GM21619 (cell line): ENCODE measurements around the gene TRIM67.
"Not testable (repeated sequence)": the region's sequence is repeated elsewhere in the genome, so short reads cannot be mapped to it uniquely, and the experiment has no call there.

ENCODE experiments used
- ATAC-seq: cut with Tn5 transposase; IDR thresholded peaks from one replicate; pipeline ENCODE4 v1.9.1; 2021; ENCODE audit not compliant: unreplicated experiment

TRIM67 gene

DNA sequence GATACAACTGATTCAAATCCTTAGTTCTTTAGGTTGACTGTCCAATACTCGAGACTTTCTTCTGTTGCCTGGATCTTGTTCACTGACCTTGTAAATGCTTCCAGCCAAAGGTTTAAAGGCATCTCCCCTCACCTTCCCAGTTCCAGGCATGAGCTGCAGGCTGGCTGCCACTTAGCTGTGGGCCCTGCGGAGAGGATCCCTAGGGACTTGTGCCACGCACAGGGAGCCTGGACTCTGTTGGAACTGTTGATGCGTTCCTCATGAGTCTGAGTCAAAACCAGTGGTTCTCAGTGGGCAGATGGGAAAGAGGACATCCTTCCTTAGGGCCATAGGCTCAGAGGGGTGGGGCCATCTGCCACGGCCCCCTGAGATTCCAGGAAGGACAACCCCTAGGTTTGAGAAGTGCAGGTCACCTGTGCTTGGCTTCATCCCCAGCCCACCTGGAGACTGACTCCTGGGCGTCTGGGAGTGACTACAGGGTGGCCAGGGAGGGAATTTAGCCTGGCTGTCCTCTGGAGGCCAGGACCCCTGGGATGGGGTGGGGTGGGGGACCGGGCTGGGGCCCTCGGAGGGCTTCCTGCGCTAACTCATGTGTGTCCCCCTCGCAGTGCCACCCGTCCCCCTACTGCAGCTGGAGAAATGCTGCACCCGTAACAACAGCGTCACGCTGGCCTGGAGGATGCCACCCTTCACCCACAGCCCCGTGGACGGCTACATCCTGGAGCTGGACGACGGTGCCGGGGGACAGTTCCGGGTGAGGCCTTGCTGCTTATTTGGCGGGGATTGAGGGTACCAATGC is 41.6 kb downstream of the TRIM67 start:
- ATAC-seq, result no peak

DNA sequence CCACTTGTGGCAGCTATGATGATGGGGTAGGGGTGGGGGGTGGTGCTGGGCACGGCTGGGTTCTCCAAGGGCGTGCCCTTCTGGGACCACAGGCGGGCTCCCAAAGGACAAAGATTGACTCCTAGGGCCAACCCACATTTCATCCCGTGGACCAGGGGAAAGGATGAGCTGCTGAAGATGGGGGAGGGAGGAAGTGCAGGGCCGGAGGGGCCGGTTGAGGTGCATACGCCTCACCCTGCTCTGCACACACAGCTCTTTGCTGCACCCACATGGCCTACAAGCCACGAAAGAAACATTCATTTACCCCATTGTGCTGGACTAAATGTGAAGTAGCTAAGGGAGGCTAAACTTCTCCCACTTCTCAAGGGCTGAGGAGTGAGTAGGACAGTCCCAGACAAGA is 45.0 kb downstream of the TRIM67 start:
- no peak for ATAC-seq

- ATAC-seq, result no peak
These were observed 45.6 kb downstream of the TRIM67 start for GRCh38 chr1:231207437-231207836.

- ATAC-seq, result no peak
These were observed 47.1 kb downstream of the TRIM67 start for GRCh38 chr1:231208980-231209379.

DNA sequence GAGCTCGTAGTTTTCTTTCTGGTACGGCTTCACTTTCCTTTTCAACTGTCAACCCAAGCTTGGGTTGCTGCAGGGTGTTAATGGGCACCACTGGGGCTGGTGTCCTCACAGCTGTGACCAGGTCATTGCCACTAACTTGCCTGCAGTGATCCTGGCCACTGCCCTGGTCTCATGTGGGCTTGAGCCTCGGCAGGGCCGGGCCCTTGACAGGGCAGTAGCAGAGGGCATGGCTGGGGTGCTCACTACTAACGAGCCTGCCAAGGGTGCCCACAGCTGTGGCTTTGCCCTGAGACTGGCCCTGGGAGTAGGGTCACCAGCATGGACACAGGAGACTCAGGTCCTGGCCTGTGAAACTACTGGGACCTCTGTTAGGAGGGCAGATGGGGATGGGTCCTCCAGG is 47.7 kb downstream of the TRIM67 start:
- no peak for ATAC-seq

- no peak for ATAC-seq
These were observed 48.3 kb downstream of the TRIM67 start for GRCh38 chr1:231210126-231210525.

DNA sequence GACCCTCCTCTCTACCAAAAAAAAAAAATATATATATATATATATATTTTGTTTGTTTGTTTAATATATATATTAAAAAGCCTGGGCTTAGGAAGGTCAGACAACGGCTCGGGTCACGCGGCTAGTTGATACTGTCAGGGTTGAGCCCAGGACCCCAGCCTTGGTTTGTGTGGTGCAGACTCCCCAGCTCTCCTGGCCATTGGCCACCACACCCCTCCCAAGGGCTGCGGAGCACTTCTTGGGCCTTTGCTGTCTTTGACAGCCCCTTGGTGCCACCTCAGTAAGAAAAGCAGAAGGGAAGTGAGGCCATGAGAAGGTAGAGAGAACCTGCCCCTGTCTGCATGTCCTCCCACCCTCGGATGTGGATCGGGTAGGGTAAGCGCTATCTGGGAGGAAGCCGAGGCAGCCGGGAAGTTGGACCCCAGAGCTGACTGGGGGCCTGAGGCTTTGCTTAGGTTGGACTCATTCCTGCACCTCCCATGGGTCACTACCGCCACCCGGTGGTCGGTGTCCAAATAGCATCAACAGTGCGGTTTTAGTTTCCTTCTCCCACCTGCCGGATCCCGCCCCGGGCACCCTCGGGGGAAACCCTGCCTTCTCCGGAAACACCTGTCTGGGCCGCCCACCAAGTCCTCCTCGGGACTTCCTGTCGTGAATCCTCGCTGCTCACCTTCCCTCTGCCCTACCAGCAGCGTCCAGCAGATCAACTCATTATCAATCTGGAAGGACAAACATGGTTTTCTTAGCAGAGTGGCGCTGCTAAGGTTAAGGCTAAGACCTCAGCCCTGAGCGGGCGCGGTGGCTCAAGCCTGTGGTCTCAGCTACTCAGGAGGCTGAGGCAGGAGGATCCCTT is 49.4 kb downstream of the TRIM67 start:
- peak; percentile 87 for ATAC-seq

DNA sequence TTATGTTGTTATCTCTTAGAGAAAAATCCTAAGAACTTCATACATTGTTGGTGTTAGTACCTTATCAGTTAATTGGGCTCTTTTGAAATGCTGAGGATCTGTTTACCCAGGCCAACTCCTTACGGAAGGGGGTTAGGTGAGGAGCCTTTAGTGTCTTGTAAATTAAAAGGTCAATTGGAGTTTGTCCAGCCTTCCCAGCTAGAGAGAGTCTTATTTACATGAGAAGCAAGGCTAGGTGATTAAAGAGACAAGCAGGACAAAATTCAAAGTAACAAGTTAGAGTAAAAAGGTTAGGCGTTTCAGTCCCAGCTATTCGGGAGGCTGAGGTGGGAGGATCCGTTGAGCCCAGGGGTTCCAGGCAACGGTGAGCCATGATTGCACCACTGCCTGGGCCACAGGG is 50.4 kb downstream of the TRIM67 start:
- ATAC-seq, result not testable (repeated sequence)

GRCh38 chr1:231213831-231214573 is 52.1 kb downstream of the TRIM67 start:
- ATAC-seq, result no peak

GRCh38 chr1:231214918-231215680 is 53.2 kb downstream of the TRIM67 start:
- peak; percentile 28 for ATAC-seq

DNA sequence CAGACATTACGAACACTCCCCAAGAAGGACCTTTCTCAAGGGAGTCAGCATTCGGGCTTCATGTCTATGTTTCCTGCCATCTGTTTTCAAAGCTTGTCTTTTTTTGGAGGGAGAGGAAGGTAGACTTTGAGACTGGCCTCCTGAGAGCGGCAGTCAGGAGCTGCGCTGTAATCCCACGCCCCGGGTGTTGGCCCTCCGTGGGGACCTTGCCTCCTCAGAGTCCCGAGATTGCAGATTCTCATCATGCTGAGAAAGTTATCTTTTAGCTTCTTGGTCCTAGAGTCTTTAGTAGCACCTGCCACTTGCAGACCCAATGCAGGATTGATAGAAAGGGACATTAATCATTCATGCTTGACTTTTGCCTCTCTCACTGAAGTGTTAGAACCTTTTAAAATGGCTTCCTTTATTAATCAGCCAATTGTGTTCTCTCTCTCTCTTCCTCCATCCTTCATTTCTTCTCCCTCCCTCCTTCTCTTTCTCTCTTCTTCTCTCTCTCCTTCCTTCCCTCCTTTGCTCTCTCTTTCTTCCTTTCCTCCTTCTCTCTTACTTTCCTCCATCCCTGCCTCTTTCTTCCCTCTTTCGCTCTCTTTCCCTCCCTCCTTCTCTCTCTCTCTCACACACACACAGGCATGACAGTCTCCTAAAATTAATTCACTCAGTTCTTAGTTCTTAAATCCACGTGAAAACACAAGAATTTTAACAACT is 54.0 kb downstream of the TRIM67 start:
- ATAC-seq, result no peak

DNA sequence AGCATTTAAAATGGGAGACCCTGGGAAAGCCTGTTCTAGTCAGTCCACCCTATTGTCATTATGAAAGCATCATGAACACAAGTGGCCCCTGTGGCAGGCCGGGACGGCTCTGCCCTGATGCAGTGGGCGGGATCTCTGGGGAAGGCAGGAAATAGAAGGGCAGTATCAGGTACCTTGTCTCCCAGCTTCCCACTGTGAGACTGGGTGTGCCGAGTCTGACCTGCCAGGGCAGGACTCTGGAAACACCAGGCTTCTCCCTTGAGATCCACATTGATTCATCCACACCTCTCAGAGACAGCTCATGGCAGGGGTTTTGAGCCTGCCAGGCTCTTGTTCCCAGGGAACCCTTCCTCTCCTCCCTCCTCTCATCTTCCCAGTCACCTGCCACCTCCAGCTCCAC is 54.6 kb downstream of the TRIM67 start:
- ATAC-seq, result no peak

DNA sequence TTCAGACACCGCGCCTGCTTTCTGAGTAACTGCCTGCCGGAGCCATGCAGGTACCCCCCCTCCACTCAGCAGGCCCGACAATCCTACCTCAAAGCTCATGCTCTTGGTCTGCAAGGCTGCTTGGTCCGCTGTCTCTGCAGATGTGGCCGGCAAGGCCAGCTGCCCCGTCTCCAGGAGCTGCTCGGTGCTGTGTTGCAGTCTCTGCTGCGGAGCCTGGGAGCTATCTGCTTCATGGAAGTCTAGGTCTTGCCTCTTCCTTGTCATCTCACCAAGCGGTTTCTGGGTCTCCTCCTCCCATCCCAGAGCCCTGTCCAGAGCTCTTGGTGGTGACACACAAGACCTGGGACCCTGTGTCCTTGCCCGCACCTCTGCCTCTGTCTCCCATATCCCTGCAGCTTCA is 55.2 kb downstream of the TRIM67 start:
- ATAC-seq, result no peak

DNA sequence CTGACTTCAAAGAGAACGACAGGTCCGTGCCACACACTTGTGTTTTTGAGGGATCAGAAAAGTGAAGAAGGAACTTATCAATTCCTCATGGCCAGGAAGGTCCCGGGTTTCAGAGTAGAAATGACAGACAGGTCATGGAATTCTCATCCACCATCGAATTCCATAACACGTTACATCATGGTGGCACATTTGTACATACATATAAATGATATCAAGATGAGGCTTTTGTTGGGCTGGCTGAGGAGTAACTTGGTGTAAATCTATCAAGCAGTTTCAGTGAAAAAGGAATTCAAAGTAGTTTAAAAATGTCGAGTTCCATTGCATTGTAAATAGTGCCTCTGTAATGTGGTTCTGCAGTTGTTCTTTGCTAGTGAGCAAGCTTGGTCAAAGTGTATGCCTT is 56.2 kb downstream of the TRIM67 start:
- ATAC-seq, result no peak

DNA sequence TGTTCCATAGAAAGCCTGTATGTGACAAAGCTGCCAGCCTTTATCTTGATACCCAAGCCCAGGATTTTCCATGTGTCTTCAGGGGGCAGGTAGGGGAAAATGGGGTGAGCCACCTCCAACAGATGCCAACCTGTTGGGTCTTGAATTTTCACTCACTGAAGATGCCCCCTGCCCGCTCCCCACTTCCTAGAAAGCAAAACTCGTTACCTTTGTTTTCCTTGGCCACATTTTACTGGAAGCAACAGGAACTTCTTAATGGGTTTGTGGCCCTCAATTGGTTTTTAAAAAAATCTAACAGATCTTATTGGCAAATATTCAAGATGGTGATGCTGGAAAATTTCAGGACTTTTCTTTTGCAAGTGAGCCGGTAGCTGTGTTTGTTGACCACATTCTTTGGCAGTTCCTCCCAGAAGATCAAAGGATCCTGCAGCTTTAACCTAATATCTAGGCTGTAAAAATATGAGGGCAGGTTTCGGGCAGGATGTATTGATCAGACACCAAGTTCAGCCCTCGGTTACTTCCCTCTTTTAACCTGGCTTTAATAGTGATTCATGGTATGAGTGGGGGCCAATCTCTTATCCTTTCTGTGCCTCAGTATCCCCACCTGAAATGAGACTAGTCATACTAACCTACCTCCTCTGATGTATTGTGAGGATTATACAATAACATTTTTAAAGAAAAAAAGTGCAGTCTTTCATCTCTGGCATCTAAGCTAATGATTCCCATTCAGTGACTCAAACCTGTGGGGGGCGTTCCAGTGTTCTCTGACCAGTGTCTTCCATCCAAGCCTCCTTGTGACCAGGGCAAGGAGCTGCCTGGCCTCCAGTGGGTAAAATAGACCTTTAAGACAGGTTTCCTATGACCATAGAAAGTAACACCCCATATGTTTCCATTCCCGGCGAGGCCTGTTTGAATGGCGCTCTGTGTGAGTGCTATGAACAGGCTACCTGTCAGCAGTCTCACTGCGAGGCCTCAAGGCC is 57.9 kb downstream of the TRIM67 start:
- no peak for ATAC-seq

- ATAC-seq, result no peak
These were observed 58.9 kb downstream of the TRIM67 start for GRCh38 chr1:231220801-231221200.

GRCh38 chr1:231226156-231226555 is 64.3 kb downstream of the TRIM67 start:
- no peak for ATAC-seq

DNA sequence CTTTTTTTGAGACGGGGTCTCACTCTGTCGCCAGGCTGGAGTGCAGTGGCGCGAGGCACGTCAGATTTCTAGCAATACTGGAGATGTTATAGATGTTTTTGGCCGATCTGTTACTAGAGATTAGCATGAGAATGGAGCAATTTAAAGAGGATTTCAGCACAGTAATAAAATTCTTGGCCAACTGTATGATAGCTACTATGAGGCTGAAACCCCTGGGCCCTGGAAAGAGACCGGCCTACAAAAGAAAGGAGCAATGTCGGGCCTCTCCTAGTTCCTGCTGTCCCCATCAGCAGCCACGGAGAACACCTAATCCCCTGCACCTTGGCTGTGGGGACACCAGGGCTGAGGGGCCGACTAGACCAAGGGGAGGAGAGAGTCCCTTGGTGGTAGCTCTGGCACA is 69.7 kb downstream of the TRIM67 start:
- ATAC-seq, result no peak
